ENCODE data around the gene GPER1.

Gene GPER1

GRCh38 chr7:1125603-1125969, 37.7 kb downstream of the GPER1 start:
- DNase-seq (ENCODE audit: extremely low spot score): no peak
- ChIA-PET CTCF (interaction anchor here (1.0 to 2.4 kb wide), 7 partner anchors 11 to 132 kb away, joined by 3 to 9 read pairs (median 5); partner anchors contain the start of gene GPER1), POLR2A (no interaction called here)
- TF ChIP-seq CTCF (IDR thresholded peaks at IDR 0.05; ENCODE audit: control extremely low read depth, extremely low read depth, low read depth, missing control alignments): no peak

DNA sequence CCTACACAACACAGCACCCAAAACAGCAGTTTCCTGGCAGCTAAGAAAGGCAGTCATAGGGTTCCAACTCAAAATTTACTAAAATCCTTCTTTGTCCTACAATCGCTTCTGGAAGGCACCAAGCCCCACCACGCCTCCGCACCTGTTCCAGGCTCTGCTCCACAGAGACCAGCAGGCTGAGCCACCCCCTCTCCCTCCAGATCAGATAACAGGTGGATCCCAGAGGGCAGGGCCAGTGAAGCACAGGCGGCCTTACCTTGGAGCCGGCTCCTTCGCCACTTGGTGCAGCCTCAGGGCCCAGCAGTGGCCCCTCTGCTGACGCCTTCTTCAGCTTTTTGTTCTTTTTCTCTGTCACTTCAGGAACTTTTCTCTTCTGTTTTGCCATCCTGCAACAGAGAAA, 39.1 kb downstream of the GPER1 start:
- POLR2A ChIA-PET: no interaction called here

DNA sequence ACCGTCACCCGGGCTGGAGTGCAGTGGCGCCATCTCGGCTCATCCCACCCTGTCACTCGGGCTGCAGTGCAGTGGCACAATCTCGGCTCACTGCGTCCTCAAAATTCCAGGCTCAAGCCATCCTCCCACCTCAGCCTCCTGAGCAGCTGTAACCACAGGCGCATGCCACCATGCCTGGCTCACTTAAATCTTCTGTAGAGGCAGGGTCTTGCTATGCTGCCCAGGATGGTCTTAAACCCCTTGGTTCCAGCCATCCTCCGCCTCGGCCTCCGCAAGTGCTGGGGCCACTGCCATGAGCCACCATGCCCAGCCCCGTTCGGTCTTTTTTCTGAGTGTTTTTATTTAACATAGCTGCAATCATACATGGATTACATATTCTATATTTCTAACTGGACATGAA, 41.5 kb downstream of the GPER1 start:
- CTCF ChIA-PET: interaction anchor here (1.4 to 1.5 kb wide), 2 partner anchors 10 to 25 kb away, joined by 3 read pairs; no protein-coding TSS in a partner anchor

More for the DNA sequence above, 39.1 kb downstream of the GPER1 start:
- CTCF ChIA-PET: interaction anchor here (1.7 kb wide), 1 partner anchor 133 kb away, joined by 5 read pairs; no protein-coding TSS in a partner anchor
- no peak for TF ChIP-seq CTCF (IDR thresholded peaks at IDR 0.05; ENCODE audit: control extremely low read depth, extremely low read depth, low read depth, missing control alignments)
- no peak for DNase-seq (ENCODE audit: extremely low spot score)

DNA sequence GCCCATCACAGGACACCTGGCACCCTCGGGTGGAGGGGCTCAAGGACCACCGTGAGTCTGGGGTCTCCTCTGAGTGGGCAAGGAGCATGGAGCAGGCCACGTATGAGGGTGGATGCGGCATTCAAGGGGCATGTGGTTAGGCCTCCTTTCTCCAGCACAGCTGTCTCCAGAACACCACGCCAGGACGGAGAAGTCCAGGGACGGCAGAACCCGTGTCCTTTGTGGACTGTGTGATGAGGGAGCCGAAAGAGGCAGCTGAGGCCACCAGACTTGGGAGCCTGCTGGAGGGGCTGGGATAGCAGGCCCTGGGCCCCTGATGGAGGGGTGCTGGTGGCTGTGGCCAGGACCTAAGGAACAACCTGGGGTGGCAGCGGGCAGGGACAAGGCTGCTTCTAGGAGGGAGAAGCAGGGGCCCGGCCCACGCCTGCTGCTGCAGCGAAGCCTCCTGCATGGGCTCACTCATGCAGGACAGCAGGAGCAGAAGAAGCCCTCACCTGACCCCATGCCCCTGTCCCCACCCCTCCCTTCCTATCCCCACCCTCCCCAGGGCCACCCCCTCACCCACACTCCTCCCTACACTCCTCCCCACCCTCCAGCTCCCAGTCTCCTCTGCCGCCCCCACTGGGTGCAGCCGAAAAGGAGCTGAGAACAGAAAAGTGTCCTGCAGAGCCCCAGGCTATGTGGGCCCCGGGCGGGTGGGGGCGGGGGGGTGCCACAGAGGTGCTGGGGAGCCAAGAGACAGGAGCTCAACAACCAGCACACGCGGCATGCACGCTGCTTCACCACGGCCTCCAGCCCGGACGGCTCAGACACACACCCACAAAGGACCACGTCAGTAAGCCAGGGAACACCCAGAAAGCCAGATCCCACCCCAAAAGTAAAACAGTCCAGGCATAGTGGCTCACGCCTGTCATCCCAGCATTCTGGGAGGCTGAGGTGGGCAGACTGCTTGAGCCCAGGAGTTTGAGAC, 42.4 kb downstream of the GPER1 start:
- ChIA-PET CTCF (interaction anchor here (1.4 to 1.5 kb wide), 2 partner anchors 10 to 26 kb away, joined by 3 read pairs; no protein-coding TSS in a partner anchor), POLR2A (no interaction called here)
- DNase-seq (ENCODE audit: extremely low spot score): peak; percentile 11
- no peak for TF ChIP-seq CTCF (IDR thresholded peaks at IDR 0.05; ENCODE audit: control extremely low read depth, extremely low read depth, low read depth, missing control alignments)

More for the DNA sequence above, 41.5 kb downstream of the GPER1 start:
- POLR2A ChIA-PET: no interaction called here
- DNase-seq (ENCODE audit: extremely low spot score): no peak
- TF ChIP-seq CTCF (IDR thresholded peaks at IDR 0.05; ENCODE audit: control extremely low read depth, extremely low read depth, low read depth, missing control alignments): no peak

DNA sequence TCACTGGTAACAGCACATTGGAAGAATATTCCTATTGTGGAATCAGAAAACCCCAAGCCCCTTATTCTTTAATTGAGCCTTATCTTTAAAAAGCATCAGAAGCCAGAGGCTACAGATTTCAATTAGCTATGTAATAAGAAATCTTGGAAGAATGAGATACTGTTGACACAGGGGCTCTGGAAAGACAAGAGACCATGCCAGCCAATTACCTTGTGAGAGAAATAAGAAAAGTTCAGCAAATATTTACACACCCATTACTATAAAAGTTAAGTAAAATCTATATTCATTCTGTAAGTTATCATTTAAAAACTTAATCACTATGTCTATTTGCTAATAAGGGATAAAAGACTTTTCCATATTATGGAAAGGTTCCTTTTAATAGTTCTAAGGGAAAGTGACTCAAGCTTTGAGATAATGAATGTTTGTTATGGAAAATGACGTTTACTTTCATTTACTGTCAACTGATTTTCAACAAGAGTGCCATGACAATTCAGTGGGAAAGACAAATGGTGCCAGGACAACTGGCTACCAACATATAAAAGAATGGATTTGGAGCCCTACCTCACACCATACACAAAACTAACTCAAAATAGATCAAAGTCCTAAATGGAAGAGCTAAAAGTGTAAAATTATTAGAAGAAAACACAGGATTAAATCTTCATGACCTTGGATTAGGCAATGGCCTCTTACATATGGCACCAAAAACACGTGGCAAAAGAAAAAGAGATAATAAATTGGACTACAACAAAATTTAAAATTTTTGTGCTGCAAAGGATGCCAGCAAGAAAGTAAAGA, 43.8 kb downstream of the GPER1 start:
- ChIA-PET CTCF (interaction anchor here (0.8 kb wide), 1 partner anchor 14 kb away, joined by 4 read pairs; no protein-coding TSS in a partner anchor), POLR2A (no interaction called here)
- TF ChIP-seq CTCF (IDR thresholded peaks at IDR 0.05; ENCODE audit: control extremely low read depth, extremely low read depth, low read depth, missing control alignments): no peak
- no peak for DNase-seq (ENCODE audit: extremely low spot score)

- ChIA-PET CTCF (interaction anchor here (1.3 kb wide), 2 partner anchors 15 to 142 kb away, joined by 4 read pairs; no protein-coding TSS in a partner anchor), POLR2A (no interaction called here)
- no peak for DNase-seq (ENCODE audit: extremely low spot score)
- TF ChIP-seq CTCF (IDR thresholded peaks at IDR 0.05; ENCODE audit: control extremely low read depth, extremely low read depth, low read depth, missing control alignments): no peak
Measured at GRCh38 chr7:1134951-1135350, 47.0 kb downstream of the GPER1 start.
